ENCODE data around the gene SMARCD3.
A peak's percentile ranks its signal among the peaks of the same experiment; 100 is the strongest.

SMARCD3 gene

DNA sequence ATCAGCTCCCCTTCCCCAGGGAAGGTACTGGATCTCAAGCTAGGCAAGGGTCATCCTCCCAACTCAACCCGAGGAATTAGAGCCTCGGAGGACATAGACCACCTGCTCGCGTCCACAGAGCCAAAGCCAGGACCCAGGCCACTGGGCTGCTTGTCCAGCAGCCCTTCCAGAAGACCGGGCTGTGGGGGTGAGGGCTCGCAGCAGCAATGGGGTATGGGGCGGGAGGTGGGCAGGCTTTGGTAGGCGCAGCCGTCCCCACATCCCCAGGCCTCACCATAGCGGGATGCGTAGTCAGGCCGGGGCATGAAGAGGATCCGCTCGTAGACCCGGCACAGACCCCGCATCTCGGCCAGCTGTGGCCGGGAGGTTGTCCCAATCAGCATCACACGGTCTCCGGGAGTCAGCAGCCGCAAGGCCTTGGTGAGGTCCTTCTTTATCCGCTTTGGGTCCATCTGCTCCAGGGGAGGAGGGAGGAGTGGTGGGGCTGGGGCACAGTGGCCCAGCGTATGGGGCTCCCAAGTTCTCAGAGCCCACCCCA is 56.4 kb downstream of the SMARCD3 start:
- Mint-ChIP-seq H3K4me1 (peaks cover 7 to 25% of the 10 kb centered on the region in 2 donors), H3K36me3 (no peaks in the 10 kb centered on the region), H3K27ac (no peak overlapping the region), H3K9me3 (no peaks in the 10 kb centered on the region), H3K4me3 (no peak overlapping the region), H3K27me3 (peaks cover 37 to 40% of the 10 kb centered on the region in 2 donors)
- no peak for DNase-seq
- no peak for ATAC-seq (replicated peaks)

- Mint-ChIP-seq H3K9me3 (no peaks in the 10 kb centered on the region), H3K4me3 (no peak overlapping the region), H3K4me1 (peaks cover 7 to 25% of the 10 kb centered on the region in 2 donors), H3K27ac (no peak overlapping the region), H3K27me3 (peaks cover 43 to 44% of the 10 kb centered on the region in 2 donors), H3K36me3 (no peaks in the 10 kb centered on the region)
- ATAC-seq (replicated peaks), result no peak
- DNase-seq, result no peak
Measured at GRCh38 chr7:151191544-151191943, 57.0 kb downstream of the SMARCD3 start.

- H3K4me1 Mint-ChIP-seq, result peaks cover 7 to 25% of the 10 kb centered on the region in 2 donors
- no peak overlapping the region for H3K27ac Mint-ChIP-seq
- H3K9me3 Mint-ChIP-seq, result no peaks in the 10 kb centered on the region
- ATAC-seq (replicated peaks) (peak; percentile 55 to 59), DNase-seq (no peak)
- H3K4me3 Mint-ChIP-seq, result no peak overlapping the region
- no peaks in the 10 kb centered on the region for H3K36me3 Mint-ChIP-seq
- peaks cover 41 to 49% of the 10 kb centered on the region in 2 donors for H3K27me3 Mint-ChIP-seq
Measured at GRCh38 chr7:151189038-151189437, 59.5 kb downstream of the SMARCD3 start.

All from stimulated activated naive B cell treated with anti-CD40 and anti-IgM and Interleukin-4, amounts not matched to agents 10 μg/mL and 1 μg/mL and 100 μg/mL, for 72 hours (primary cell).